ENCODE data around the gene USP14.

Gene USP14

GRCh38 chr18:159933-160332 lies 1.6 kb downstream of the USP14 start:
- ChIA-PET POLR2A (no interaction called here), CTCF (interaction anchor here (0.6 to 0.7 kb wide), 2 partner anchors 17 to 464 kb away, joined by 3 to 5 read pairs; no protein-coding TSS in a partner anchor)
- Histone ChIP-seq H3K4me3 (ENCODE audit: low read depth, low read length) (no peak overlapping the region; the same call in 1 of the 2 replicates), H3K27ac (ENCODE audit: extremely low read depth, low read depth, low read length) (no peak overlapping the region), H3K9me3 (ENCODE audit: control insufficient read depth, insufficient read depth, low read depth, low read length) (no peaks in the 10 kb centered on the region), H3K4me1 (ENCODE audit: control insufficient read depth, insufficient read depth, low read length) (peaks cover 9% of the 10 kb centered on the region), H3K36me3 (ENCODE audit: control insufficient read depth in 2 of 2, insufficient read depth in 1 of 2, low read length in 2 of 2) (peaks cover 17 to 29% of the 10 kb centered on the region in 2 experiments)
- TF ChIP-seq YY2 (tag by site-specific recombination; IDR thresholded peaks at IDR 0.05), result no peak
- no peak for TF ChIP-seq ZNF37A (tag by site-specific recombination; IDR thresholded peaks at IDR 0.05)
- TF ChIP-seq ZNF677 (tag by site-specific recombination; IDR thresholded peaks at IDR 0.05), result no peak
- TF ChIP-seq HOXD13 (CRISPR knock-in tag; IDR thresholded peaks at IDR 0.05; ENCODE audit: borderline replicate concordance), result no peak
- no peak for TF ChIP-seq OVOL3 (tag by site-specific recombination; IDR thresholded peaks at IDR 0.05)
- TF ChIP-seq ZNF114 (tag by site-specific recombination; IDR thresholded peaks at IDR 0.05), result no peak
- TF ChIP-seq ZNF785 (tag by site-specific recombination; IDR thresholded peaks at IDR 0.05), result no peak
- no peak for TF ChIP-seq ZNF426 (tag by site-specific recombination; IDR thresholded peaks at IDR 0.05)
- no peak for TF ChIP-seq ZBTB7A (tag by site-specific recombination; IDR thresholded peaks at IDR 0.05; ENCODE audit: low read depth)

- no peak overlapping the region for H3K27ac ChIP-seq (ENCODE audit: extremely low read depth, low read depth, low read length)
- POLR2A ChIA-PET, result interaction anchor here (0.6 kb wide), 1 partner anchor 14 kb away, joined by 4 read pairs; no protein-coding TSS in a partner anchor
- H3K9me3 ChIP-seq (ENCODE audit: control insufficient read depth, insufficient read depth, low read depth, low read length), result no peaks in the 10 kb centered on the region
- CTCF ChIA-PET, result no interaction called here
- peaks cover 27 to 40% of the 10 kb centered on the region in 2 experiments for H3K36me3 ChIP-seq (ENCODE audit: control insufficient read depth in 2 of 2, insufficient read depth in 1 of 2, low read length in 2 of 2)
- peaks cover 9% of the 10 kb centered on the region for H3K4me1 ChIP-seq (ENCODE audit: control insufficient read depth, insufficient read depth, low read length)
- TF ChIP-seq ZNF623 (tag by site-specific recombination; IDR thresholded peaks at IDR 0.05) (no peak), ZNF335 (tag by site-specific recombination; conservative IDR thresholded peaks at IDR 0.05) (peak; percentile 30), IKZF3 (tag by site-specific recombination; IDR thresholded peaks at IDR 0.05) (0 out of 2 replicates have a peak, but pooled peaks have one; percentile 37), ZNF521 (tag by site-specific recombination; IDR thresholded peaks at IDR 0.05) (no peak), HOXA7 (CRISPR knock-in tag; IDR thresholded peaks at IDR 0.05; ENCODE audit: borderline replicate concordance) (no peak)
- H3K4me3 ChIP-seq (ENCODE audit: low read depth, low read length), result no peak overlapping the region
Measured at GRCh38 chr18:160831-161570, 2.6 kb downstream of the USP14 start.

- H3K36me3 ChIP-seq (ENCODE audit: control insufficient read depth in 2 of 2, insufficient read depth in 1 of 2, low read length in 2 of 2), result peaks cover 48 to 57% of the 10 kb centered on the region in 2 experiments
- ChIA-PET POLR2A (interaction anchor here (1.2 kb wide), 1 partner anchor 12 kb away, joined by 4 read pairs; no protein-coding TSS in a partner anchor), CTCF (no interaction called here)
- no peaks in the 10 kb centered on the region for H3K4me1 ChIP-seq (ENCODE audit: control insufficient read depth, insufficient read depth, low read length)
- no peak overlapping the region for H3K27ac ChIP-seq (ENCODE audit: extremely low read depth, low read depth, low read length)
- no peak overlapping the region for H3K4me3 ChIP-seq (ENCODE audit: low read depth, low read length)
- H3K9me3 ChIP-seq (ENCODE audit: control insufficient read depth, insufficient read depth, low read depth, low read length), result no peaks in the 10 kb centered on the region
- TF ChIP-seq ZNF26 (tag by site-specific recombination; IDR thresholded peaks at IDR 0.05), result no peak
- no peak for TF ChIP-seq ZBTB10 (tag by site-specific recombination; IDR thresholded peaks at IDR 0.05)
- no peak for TF ChIP-seq ZNF280C (tag by site-specific recombination; IDR thresholded peaks at IDR 0.05)
- TF ChIP-seq ZNF16 (tag by site-specific recombination; IDR thresholded peaks at IDR 0.05; ENCODE audit: low read depth), result no peak
- no peak for TF ChIP-seq ZNF335 (tag by site-specific recombination; conservative IDR thresholded peaks at IDR 0.05)
- TF ChIP-seq ZNF658 (tag by site-specific recombination; IDR thresholded peaks at IDR 0.05), result no peak
- TF ChIP-seq ZNF549 (tag by site-specific recombination; IDR thresholded peaks at IDR 0.05), result no peak
- no peak for TF ChIP-seq ZNF324 (tag by site-specific recombination; IDR thresholded peaks at IDR 0.05)
- no peak for TF ChIP-seq BCL11A (tag by site-specific recombination; IDR thresholded peaks at IDR 0.05; ENCODE audit: low read depth)
- no peak for TF ChIP-seq BCL6B (tag by site-specific recombination; IDR thresholded peaks at IDR 0.05)
- no peak for TF ChIP-seq ZNF529 (tag by site-specific recombination; IDR thresholded peaks at IDR 0.05; ENCODE audit: insufficient replicate concordance)
Measured at GRCh38 chr18:172361-172760, 14.0 kb downstream of the USP14 start.

Measured in HEK293 (cell line).